Stimulated activated CD4-positive, alpha-beta T cell treated with anti-CD3 and anti-CD28 coated beads, Interleukin-2, amount 100 ng/mL, for 48 hours (primary cell): ENCODE results near the gene BRD4.

Experiments used
- DNase-seq, 2 donors: peaks; one replicate each; pipeline ENCODE4 v3.0.0-alpha.2; 2020

Gene BRD4

DNA sequence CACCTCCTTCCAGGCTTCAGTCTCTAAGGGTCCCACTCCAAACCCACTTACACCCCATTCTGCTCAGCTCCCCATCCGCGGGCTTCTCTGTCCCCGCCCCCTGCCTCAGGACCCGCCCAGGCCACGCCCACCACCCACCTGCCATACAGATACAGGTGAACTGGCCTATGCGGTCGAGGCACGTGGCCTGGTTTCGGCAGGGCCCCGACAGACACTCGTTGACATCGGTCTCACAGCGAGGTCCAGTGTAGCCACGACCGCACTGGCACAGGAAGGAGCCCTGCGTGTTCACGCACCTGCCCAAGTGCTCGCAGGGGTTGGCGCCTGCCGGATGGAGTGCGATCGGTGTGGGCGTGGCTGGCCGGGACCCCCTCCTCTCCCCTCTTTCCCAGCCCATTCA lies 143.5 kb downstream of the BRD4 start:
- no peak for DNase-seq

DNA sequence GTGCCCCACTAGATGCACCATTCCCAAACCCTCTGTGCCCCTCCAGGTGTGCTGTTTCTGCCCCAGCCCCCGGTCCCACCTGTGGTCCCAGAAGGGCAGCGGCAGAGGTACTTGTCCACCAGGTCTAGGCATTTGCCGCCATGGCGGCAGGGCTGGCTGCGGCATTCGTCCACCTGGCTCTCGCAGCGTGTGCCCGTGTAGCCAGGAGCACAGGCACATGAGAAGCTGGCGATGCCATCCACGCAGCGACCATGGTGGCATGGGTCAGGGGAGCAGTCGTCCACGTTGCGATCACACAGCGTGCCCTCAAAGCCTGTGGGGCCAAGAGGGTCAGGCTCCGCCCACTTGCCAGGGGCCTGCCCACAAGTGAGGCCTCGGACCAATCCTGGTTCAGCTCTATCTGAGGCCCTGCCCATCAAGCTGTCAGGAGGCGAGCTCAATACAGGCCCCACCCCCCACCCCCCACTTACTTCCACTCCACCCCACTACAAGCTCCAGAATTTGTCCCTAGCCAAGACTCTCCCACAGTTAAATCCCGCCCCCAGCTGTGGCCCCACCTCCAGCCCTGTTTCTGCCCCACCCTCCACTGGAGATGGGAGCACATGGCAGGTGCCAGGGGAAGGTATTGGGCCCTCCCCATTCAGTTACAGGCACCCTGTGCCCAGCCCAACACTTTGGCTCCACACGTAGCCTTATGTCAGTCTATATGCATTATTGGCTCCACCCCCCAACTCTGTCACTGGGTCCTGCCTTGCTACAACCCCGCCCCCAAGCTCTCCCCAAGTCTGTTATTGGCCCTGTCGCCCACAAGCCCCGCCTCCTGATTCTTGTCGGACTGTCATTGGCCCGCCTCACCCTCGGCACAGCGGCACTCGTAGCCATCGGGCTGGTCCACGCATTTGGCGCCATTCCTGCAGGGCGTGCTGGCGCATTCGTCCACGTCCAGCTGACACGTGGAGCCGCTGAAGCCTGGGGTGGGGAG lies 145.0 kb downstream of the BRD4 start:
- DNase-seq, result no peak
